Aorta (tissue), 5 donors: ENCODE results near the gene SAG. TPM values are rescaled to one million over a fixed set of nuclear protein-coding genes. Genes with fewer than 3 reads are reported as not detected.
A peak's percentile ranks its signal among the peaks of the same experiment; 100 is the strongest.

ENCODE experiments used
- ATAC-seq: fragments of 200-7000 bp; cut with Tn5 transposase; one replicate; pipeline ENCODE4 v1.9.1; 2022; ENCODE audit warnings: moderate library complexity; ENCODE audit not compliant: low FRiP score
- DNase-seq, 2 donors: peaks; one replicate each; pipeline ENCODE4 v3.0.0-alpha.2; 2020
- H3K27ac ChIP-seq, 2 donors: one replicate each; pipeline ENCODE4 v1.5.1; 2013; ENCODE audit warnings: low read length in 2 of 2, mild to moderate bottlenecking in 2 of 2, moderate library complexity in 2 of 2, control low read depth in 1 of 2, inconsistent platforms in 1 of 2, low read depth in 1 of 2
- H3K27me3 ChIP-seq, 2 donors: one replicate each; pipeline ENCODE4 v1.6.1; 2013; ENCODE audit warnings: control low read depth in 1 of 2, low read length in 1 of 2, mild to moderate bottlenecking in 1 of 2, moderate library complexity in 1 of 2; ENCODE audit not compliant: insufficient read depth in 2 of 2, control insufficient read depth in 1 of 2
- H3K36me3 ChIP-seq, 2 donors: one replicate each; pipeline ENCODE4 v1.6.1; 2013; ENCODE audit warnings: control low read depth in 1 of 2, low read length in 1 of 2, mild to moderate bottlenecking in 1 of 2; ENCODE audit not compliant: insufficient read depth in 2 of 2, control insufficient read depth in 1 of 2
- H3K4me1 ChIP-seq, 2 donors: one replicate each; pipeline ENCODE4 v1.6.1; 2013; ENCODE audit warnings: low read length in 2 of 2, control low read depth in 1 of 2, mild to moderate bottlenecking in 1 of 2, moderate library complexity in 1 of 2; ENCODE audit not compliant: insufficient read depth in 2 of 2, control insufficient read depth in 1 of 2
- H3K4me3 ChIP-seq, 2 donors: one replicate each; pipeline ENCODE4 v1.5.1; 2013; ENCODE audit warnings: low read length in 2 of 2, control low read depth in 1 of 2, mild to moderate bottlenecking in 1 of 2
- H3K9me3 ChIP-seq: one replicate; pipeline ENCODE4 v1.6.1; 2013; ENCODE audit warnings: mild to moderate bottlenecking, low read length; ENCODE audit not compliant: control insufficient read depth
- whole genome bisulfite sequencing, 2 donors: extraction: QIAGEN DNeasy Blood & Tissue Kit; methylation state at CpG; one replicate each; pipeline ENCODE4 v1.1.7; 2013; 5-methylcytosine and 5-hydroxymethylcytosine counted together
- intact Hi-C, 2 donors: fragments of 100-400 bp; cut with DNase I; formaldehyde crosslinking; loops; one replicate each; pipeline versions ENCODE4 v1.14.2 to v1.15.0; 2022
- polyA plus RNA-seq, 2 donors: library from polyadenylated mRNA; stranded (reverse); fragments of 200-250 nt; gene quantifications; one replicate each; pipeline ENCODE4 v1.2.3, GENCODE V29; 2013
- total RNA-seq, 2 donors: library from RNA; stranded (reverse); fragmentation: NEBNext Ultra II Directional; extraction: Animal tissue kit (Norgen Biotek cat#: 25700); gene quantifications; one replicate each; pipeline ENCODE4 v1.2.1, GENCODE V29; 2021
- donor health status: healthy with polysubstance abuse.
- donor health status: Bipolar disorder and iron deficiency.
- donor health status: DM: no; HTN: no; CAD: no.
- donor health status: DM: no; HTN: no; CAD: no.
- donor health status: DM: yes; HTN: yes; CAD: no.

Gene SAG
- total and polyA plus RNA-seq, 4 donors, result not detected

DNA sequence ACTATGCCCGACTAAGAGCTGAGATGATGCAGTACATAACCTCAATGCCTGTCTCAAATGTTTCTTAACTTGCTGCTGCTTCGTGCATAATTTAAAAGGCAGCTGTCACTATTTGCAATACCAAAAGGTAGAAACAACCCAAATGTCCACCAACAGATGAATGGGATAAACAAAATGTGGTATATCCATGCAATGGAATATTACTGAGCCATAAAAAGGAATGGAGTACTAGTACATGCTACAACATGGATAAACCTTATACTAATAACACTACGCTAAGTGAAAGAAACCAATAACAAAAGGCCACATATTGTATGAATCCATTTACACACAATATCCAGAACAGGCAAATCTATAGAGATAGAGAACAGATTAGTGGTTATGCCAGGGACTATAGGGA, 33.7 kb downstream of the SAG start:
- WGBS, 2 donors, result 97 to 98% methylated on average over 3 of the region's 3 CpGs
- H3K9me3 ChIP-seq, result no peaks in the 10 kb centered on the region
- H3K27ac ChIP-seq, result no peak overlapping the region
- H3K27me3 ChIP-seq, result no peaks in the 10 kb centered on the region
- no peaks in the 10 kb centered on the region for H3K4me1 ChIP-seq
- no peaks in the 10 kb centered on the region for H3K36me3 ChIP-seq
- no peak overlapping the region for H3K4me3 ChIP-seq
- ATAC-seq (no peak), DNase-seq (no peak)
- intact Hi-C loops, result no loop called here

DNA sequence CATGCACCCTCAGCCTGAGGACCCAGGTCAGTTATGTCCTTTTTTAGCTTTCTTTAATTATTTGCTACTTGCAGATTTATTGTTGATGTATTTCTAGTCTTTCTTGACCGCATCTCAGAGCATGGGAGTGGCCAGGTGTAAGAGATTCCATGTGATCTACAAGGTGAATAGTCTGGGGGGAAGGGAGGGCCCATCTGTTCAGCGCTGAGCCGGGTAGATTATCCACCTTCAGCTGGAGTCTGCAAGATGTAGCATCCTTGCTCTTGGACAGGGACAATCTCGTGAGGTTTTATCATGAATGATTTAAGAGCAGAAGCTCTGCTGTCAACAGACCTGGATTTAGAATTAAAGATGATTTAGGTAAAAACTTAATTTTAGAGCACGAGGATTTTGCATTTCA, 34.7 kb downstream of the SAG start:
- intact Hi-C loops, result no loop called here
- Histone ChIP-seq H3K9me3 (no peaks in the 10 kb centered on the region), H3K4me3 (no peak overlapping the region), H3K4me1 (no peaks in the 10 kb centered on the region), H3K27me3 (no peaks in the 10 kb centered on the region), H3K36me3 (no peaks in the 10 kb centered on the region), H3K27ac (no peak overlapping the region)
- no peak for DNase-seq
- ATAC-seq, result no peak
- 91 to 93% methylated on average over 5 of the region's 5 CpGs for WGBS, 2 donors

DNA sequence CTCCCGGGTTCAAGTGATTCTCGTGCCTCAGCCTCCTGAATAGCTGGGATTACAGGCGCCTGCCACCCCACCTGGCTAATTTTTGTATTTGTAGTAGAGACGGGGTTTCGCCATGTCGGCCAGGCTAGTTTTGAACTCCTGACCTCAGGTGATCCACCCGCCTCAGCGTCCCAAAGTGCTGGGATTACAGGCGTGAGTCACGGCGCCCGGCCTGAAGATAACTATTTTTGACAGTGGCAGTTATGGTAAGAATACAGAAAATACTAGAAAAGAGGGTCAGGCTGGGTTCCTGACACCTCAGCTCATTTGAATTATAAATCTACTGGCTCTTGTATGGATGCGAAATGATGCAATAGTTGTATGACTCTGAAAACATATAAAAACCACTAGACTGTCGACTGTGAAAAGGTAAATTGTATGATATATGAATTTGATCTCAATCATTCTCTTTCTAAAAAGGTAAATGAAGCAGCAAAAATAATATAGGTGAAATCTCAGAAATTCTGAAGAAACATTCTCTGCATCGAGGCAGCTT, 35.6 kb downstream of the SAG start:
- no peak overlapping the region for H3K4me3 ChIP-seq
- H3K4me1 ChIP-seq, result no peaks in the 10 kb centered on the region
- no peaks in the 10 kb centered on the region for H3K27me3 ChIP-seq
- no peaks in the 10 kb centered on the region for H3K9me3 ChIP-seq
- ATAC-seq (no peak), DNase-seq (no peak)
- 88 to 93% methylated on average over 15 of the region's 15 CpGs for whole genome bisulfite sequencing, 2 donors
- H3K27ac ChIP-seq, result no peak overlapping the region
- intact Hi-C loops, result no loop called here
- no peaks in the 10 kb centered on the region for H3K36me3 ChIP-seq

DNA sequence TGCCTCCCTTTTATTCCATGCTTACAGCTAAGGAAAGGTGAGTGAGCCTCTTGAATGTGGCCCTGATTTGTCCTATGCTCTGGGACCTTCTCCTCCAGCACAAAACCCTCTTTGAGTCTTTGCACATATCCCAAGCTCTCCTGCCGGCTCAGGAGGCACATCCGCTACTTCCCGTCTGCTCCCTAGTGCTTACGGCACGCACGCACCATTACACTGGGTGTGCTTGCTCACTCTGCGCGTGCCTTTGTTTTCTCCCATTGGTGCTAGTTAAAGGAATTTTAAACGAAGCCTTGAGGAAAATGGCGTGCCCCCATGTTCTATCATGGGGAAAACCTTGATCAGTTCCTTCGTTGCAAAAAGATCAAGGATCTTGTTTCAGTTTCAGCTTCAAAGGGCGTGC, 38.8 kb downstream of the SAG start:
- H3K36me3 ChIP-seq, result no peaks in the 10 kb centered on the region
- WGBS, 2 donors, result 95% methylated on average over 12 of the region's 12 CpGs
- intact Hi-C loops, result no loop called here
- DNase-seq (no peak), ATAC-seq (no peak)
- H3K27ac ChIP-seq, result no peak overlapping the region
- no peaks in the 10 kb centered on the region for H3K9me3 ChIP-seq
- no peaks in the 10 kb centered on the region for H3K4me1 ChIP-seq
- no peak overlapping the region for H3K4me3 ChIP-seq
- H3K27me3 ChIP-seq, result no peaks in the 10 kb centered on the region

DNA sequence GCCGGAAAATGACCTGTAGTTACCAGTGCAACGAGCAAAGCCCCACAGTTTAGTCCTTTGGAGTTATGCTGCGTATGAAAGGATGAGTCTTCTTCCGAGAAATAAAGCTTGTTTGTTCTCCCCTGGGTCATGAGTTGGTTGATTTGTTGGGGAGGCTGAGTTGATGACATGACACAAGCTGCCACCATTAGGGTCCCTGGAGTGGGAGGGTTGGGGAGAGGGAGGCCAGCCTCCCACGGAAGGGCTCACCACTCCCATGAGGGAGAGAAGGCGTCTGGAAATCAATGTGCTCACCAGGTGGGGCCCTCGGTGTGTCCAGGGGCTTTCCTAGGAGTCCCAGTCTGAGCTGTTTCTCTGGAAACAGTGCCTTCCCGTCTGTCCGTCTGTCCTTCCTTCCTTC, 39.3 kb downstream of the SAG start:
- H3K36me3 ChIP-seq, result no peaks in the 10 kb centered on the region
- no peak overlapping the region for H3K4me3 ChIP-seq
- no peak for DNase-seq
- ATAC-seq, result no peak
- H3K27ac ChIP-seq, result no peak overlapping the region
- intact Hi-C loops, result no loop called here
- no peaks in the 10 kb centered on the region for H3K27me3 ChIP-seq
- no peaks in the 10 kb centered on the region for H3K4me1 ChIP-seq
- no peaks in the 10 kb centered on the region for H3K9me3 ChIP-seq
- 88 to 92% methylated on average over 7 to 9 of the region's 9 CpGs for WGBS, 2 donors

DNA sequence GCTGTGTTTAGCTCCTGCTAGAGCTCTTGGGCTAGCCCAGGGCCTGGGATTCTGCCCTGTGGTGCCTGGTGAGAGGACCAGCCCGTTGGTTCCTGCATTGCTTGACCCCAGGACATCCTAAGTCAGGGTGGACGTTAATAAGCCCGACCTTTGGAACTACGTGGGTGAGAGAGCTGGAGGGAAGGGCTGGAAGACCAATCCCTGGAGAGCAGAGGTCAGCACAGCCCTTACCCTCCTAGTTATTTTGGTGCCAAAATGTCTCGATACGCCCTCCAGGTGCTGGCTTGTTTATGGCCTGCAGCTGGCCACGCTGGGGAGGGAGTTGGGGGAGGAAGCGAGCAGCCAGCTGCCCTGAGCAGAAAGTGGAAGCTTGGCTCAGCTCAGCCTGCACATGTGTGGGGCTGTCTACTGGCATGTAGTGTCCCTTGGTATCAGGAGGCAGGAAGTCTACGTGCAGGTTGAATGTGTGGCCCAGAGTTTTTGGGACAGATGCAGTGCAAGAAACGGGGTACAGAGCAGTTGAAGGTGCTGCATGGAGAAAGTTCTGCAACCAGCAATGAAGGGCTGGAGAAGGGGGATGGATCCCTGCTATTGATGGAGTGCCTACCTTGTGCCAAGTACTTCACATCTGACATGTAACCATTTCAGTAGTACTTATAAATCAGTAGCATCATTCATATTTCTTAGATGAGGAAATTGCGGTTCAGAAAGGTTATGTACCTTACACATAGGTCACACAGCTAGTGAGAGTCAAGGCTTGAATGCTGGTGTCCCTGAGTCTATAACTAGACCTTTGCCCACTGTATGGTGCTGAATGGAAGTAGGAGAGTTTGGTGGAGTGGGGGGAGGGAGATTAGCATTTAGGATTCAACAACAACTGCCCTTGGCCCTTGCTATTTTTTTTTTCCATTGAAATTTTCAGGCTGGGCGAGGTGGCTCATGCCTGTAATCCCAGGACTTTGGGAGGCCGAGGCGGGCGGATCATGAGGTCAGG, 41.7 kb downstream of the SAG start:
- 68 to 73% methylated on average over 15 of the region's 15 CpGs for WGBS, 2 donors
- DNase-seq (peak in 1 of 2 donors; percentile 77), ATAC-seq (peak; percentile 37)
- H3K4me3 ChIP-seq, result no peak overlapping the region
- H3K27ac ChIP-seq, result no peak overlapping the region
- H3K36me3 ChIP-seq, result no peaks in the 10 kb centered on the region
- H3K27me3 ChIP-seq, result no peaks in the 10 kb centered on the region
- H3K9me3 ChIP-seq, result no peaks in the 10 kb centered on the region
- H3K4me1 ChIP-seq, result no peaks in the 10 kb centered on the region
- intact Hi-C loops, result no loop called here

DNA sequence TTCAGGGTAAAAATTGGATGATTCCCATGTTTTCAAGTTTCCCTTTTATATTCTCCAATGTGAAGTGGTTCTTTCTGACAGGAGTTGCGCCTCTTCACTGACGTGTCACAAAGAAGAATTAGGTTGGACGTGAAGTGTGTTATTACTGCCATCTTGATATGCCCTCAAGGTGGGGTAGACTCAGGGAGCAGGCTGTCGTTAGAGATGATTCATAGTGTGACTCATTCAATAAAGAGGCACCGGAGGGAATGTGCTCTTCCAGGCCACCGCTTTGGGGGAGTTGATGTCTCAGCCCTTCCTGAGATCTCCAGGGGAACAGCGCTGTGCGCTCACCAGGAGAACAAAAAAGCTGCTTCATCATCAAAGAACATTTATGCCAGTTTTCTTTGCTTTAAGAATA, 43.1 kb downstream of the SAG start:
- Histone ChIP-seq H3K9me3 (no peaks in the 10 kb centered on the region), H3K4me3 (no peak overlapping the region), H3K36me3 (no peaks in the 10 kb centered on the region), H3K27ac (no peak overlapping the region), H3K27me3 (no peaks in the 10 kb centered on the region), H3K4me1 (no peaks in the 10 kb centered on the region)
- ATAC-seq, result no peak
- DNase-seq, result no peak
- WGBS, 2 donors, result 41% methylated on average over 8 of the region's 8 CpGs
- intact Hi-C loops, result loop anchor here in 1 of 2 donors (5.0 kb wide), 2 partner anchors 37 to 92 kb away; no protein-coding TSS in a partner anchor

DNA sequence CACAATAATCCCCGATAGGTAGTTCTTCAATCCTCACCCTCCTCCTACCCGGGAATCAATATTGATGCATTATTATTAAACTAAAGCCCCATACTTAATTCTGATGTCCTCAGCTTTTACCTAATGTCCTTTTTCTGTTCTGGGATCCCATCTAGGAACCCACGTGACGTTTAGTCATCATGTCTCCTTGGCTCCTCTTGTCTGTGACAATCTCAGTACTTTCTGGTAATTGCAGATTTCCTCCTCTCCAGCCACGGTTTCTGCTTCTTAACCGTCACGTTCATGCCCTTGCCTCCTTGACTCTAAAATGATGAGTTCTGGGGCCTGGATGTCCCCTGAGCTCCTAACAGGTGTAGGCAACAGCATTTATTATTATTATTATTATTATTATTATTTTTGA, 43.8 kb downstream of the SAG start:
- Histone ChIP-seq H3K9me3 (no peaks in the 10 kb centered on the region), H3K36me3 (no peaks in the 10 kb centered on the region), H3K4me1 (no peaks in the 10 kb centered on the region), H3K27me3 (no peaks in the 10 kb centered on the region), H3K27ac (no peak overlapping the region), H3K4me3 (no peak overlapping the region)
- DNase-seq (no peak), ATAC-seq (no peak)
- intact Hi-C loops, result loop anchor here in 1 of 2 donors (5.0 kb wide), 2 partner anchors 36 to 91 kb away; no protein-coding TSS in a partner anchor
- WGBS, 2 donors, result 86% methylated on average over 7 of the region's 7 CpGs
